ENCODE data around the gene ATP4A.

DNA sequence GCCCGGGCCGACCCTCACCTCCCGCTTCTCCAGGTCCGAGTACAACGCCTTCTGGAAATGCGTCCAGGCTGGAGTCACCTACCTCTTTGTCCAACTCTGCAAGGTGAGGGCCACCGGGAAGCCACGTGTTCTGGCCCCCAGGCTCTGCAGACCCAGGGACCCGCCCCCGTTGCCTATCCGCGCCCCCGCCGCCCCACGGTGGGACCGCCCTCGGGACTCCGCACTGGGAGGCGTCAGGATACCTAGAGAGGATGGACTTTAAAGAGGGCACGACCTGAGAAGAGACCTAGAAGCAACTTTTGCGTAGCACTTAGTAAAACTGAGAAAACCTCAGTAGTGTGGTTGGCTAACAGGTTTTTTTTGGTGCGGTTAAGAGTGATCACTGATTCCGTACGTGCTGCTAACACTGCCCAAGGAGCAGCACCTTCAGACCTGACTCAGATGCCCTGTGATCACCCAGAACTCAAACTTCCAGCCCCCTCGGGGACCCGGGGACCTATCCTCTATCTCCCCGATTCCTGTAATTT, 17.5 kb downstream of the ATP4A start:
- TF ChIP-seq, protein P1, sequence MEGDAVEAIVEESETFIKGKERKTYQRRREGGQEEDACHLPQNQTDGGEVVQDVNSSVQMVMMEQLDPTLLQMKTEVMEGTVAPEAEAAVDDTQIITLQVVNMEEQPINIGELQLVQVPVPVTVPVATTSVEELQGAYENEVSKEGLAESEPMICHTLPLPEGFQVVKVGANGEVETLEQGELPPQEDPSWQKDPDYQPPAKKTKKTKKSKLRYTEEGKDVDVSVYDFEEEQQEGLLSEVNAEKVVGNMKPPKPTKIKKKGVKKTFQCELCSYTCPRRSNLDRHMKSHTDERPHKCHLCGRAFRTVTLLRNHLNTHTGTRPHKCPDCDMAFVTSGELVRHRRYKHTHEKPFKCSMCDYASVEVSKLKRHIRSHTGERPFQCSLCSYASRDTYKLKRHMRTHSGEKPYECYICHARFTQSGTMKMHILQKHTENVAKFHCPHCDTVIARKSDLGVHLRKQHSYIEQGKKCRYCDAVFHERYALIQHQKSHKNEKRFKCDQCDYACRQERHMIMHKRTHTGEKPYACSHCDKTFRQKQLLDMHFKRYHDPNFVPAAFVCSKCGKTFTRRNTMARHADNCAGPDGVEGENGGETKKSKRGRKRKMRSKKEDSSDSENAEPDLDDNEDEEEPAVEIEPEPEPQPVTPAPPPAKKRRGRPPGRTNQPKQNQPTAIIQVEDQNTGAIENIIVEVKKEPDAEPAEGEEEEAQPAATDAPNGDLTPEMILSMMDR (IDR thresholded peaks at IDR 0.05), result no peak
- no peak for TF ChIP-seq ZFX (IDR thresholded peaks at IDR 0.05; ENCODE audit: borderline replicate concordance)
